AG09319 (cell line): Measurements from ENCODE around the gene SP1.
A peak's percentile ranks its signal among the peaks of the same experiment; 100 is the strongest.
"Not testable (repeated sequence)": the region's sequence is repeated elsewhere in the genome, so short reads cannot be mapped to it uniquely, and the experiment has no call there.

Experiments used
- DNase-seq: peaks from one replicate; pipeline ENCODE4 v3.0.0-alpha.2; 2010; ENCODE audit warnings: low read depth; ENCODE audit errors: extremely low read depth
- TF ChIP-seq, protein P1 (sequence below): IDR thresholded peaks from 2 replicates; pipeline ENCODE4 v1.5.1; 2011; ENCODE audit warnings: low read depth, mild to moderate bottlenecking, inconsistent platforms, low read length, moderate library complexity

The SP1 gene

GRCh38 chr12:53418221-53418620 lies 38.2 kb downstream of the SP1 start:
- DNase-seq = no peak
- TF ChIP-seq, protein P1, sequence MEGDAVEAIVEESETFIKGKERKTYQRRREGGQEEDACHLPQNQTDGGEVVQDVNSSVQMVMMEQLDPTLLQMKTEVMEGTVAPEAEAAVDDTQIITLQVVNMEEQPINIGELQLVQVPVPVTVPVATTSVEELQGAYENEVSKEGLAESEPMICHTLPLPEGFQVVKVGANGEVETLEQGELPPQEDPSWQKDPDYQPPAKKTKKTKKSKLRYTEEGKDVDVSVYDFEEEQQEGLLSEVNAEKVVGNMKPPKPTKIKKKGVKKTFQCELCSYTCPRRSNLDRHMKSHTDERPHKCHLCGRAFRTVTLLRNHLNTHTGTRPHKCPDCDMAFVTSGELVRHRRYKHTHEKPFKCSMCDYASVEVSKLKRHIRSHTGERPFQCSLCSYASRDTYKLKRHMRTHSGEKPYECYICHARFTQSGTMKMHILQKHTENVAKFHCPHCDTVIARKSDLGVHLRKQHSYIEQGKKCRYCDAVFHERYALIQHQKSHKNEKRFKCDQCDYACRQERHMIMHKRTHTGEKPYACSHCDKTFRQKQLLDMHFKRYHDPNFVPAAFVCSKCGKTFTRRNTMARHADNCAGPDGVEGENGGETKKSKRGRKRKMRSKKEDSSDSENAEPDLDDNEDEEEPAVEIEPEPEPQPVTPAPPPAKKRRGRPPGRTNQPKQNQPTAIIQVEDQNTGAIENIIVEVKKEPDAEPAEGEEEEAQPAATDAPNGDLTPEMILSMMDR = no peak

GRCh38 chr12:53419756-53420155 lies 39.8 kb downstream of the SP1 start:
- DNase-seq = no peak
- TF ChIP-seq, protein P1 = no peak

DNA sequence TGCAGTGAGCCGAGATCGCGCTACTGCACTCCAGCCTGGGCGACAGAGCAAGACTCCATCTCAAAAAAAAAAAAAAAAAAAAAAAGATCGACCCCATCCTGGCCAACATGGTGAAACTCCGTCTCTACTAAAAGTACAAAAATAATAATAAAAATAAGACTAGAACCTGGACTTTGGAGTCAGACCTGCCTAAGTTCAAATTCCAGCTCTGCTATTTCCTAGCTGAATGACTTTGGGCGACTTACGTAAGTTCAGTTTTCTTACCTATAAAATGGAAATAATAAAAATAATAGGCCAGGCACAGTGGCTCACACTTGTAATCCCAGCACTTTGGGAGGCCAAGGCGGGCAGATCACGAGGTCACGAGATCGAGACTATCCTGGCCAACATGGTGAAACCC lies 42.3 kb downstream of the SP1 start:
- DNase-seq = not testable (repeated sequence)

- TF ChIP-seq, protein P1 = no peak
- DNase-seq = no peak
Observed at GRCh38 chr12:53423597-53423996, 43.6 kb downstream of the SP1 start, which contains the start of gene AMHR2. Gene AMHR2 (plus strand): TSS chr12:53423855. CDS start chr12:53423935, 80 bp downstream.

DNA sequence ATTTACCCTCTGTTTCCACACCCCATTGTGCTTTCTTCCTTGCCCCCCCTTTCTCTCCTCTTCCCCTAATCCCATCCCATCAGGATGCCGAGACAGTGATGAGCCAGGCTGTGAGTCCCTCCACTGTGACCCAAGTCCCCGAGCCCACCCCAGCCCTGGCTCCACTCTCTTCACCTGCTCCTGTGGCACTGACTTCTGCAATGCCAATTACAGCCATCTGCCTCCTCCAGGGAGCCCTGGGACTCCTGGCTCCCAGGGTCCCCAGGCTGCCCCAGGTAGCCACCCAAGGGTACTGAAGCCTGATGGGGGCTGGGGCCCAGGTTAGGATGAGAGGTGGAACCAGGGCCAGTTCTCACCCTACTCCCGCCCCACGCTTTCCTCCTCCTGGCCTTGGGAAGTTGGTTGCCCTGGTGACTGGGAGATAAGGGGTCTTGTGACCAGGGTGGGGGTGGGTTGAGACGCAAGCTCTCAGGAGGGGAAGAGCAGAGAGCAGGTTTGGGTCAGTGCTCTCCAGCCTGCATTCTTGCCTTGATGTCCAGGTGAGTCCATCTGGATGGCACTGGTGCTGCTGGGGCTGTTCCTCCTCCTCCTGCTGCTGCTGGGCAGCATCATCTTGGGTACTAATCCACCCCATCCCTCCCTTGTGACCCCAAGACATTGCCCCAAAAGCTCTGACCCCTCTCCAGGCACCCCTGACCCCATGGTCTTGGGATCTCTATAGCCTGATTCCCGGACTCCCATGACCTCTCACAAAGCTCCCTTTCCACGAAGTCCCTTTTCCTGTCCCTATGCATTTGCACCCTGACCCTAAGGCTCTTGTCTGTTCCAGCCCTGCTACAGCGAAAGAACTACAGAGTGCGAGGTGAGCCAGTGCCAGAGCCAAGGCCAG lies 44.9 kb downstream of the SP1 start:
- TF ChIP-seq, protein P1 = no peak
- DNase-seq = no peak

- DNase-seq = no peak
- TF ChIP-seq, protein P1 = no peak
Observed at GRCh38 chr12:53425515-53426150, 45.7 kb downstream of the SP1 start.

- DNase-seq = peak; percentile 18
- TF ChIP-seq, protein P1 = no peak
Observed at GRCh38 chr12:53427905-53428594, 48.1 kb downstream of the SP1 start.
